GM23338 (cell line): ENCODE measurements around the gene AKAP13.

Source experiments
- EZH2 ChIP-seq: fragments of 200-600 bp; sonication (generic); IDR thresholded peaks from one replicate; pipeline ENCODE4 v1.8.0; 2017; ENCODE audit warnings: antibody characterized with exemption, mild to moderate bottlenecking, low read depth; ENCODE audit not compliant: unreplicated experiment
- REST ChIP-seq: IDR thresholded peaks from one replicate; pipeline ENCODE4 v1.6.1; 2018; ENCODE audit warnings: antibody characterized with exemption; ENCODE audit not compliant: unreplicated experiment
- TF ChIP-seq, protein P1 (sequence below), 2 experiments: fragments of 200-600 bp in 1 of 2; sonication (generic) in 1 of 2; conservative IDR thresholded peaks; 2 replicates each; pipeline versions ENCODE4 v1.5.1 to v1.6.1; 2016 to 2017; ENCODE audit warnings: antibody characterized with exemption in 2 of 2, low read depth in 2 of 2, mild to moderate bottlenecking in 2 of 2, moderate library complexity in 1 of 2

DNA sequence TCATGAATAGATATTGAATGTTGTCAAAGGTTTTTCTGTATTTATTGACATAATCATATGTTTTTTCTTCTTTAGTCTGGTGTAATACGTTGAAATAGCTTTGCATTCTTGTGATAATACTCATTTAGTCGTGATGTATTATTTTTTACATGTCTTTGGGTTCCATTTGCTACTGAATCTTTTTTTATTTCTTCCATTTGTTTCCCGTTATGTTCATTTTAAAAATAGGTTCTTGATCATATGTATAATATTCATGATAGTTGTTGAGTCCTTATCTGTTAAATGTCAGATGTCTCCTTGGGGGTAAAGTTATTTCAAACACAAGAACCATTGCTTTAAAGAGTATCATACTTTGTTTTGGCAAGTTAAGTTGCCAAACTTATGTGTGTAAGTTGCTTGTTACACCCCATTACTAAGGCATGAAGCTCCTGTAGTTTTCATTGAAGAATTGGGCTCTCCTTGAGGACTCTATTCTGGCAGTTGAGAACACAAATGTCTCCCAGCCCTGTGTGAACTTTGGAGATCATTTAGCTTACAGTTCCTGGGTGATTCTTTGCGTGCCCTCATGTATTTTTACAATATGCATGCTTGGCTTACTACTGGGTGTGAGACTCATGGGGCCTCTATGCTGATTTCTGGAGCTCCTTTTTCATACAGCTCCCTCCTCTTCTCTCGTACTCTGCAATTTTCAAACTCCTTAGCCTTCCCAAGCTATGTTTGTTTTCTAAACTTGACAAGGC lies 8.3 kb downstream of the AKAP13 start:
- TF ChIP-seq, protein P1, sequence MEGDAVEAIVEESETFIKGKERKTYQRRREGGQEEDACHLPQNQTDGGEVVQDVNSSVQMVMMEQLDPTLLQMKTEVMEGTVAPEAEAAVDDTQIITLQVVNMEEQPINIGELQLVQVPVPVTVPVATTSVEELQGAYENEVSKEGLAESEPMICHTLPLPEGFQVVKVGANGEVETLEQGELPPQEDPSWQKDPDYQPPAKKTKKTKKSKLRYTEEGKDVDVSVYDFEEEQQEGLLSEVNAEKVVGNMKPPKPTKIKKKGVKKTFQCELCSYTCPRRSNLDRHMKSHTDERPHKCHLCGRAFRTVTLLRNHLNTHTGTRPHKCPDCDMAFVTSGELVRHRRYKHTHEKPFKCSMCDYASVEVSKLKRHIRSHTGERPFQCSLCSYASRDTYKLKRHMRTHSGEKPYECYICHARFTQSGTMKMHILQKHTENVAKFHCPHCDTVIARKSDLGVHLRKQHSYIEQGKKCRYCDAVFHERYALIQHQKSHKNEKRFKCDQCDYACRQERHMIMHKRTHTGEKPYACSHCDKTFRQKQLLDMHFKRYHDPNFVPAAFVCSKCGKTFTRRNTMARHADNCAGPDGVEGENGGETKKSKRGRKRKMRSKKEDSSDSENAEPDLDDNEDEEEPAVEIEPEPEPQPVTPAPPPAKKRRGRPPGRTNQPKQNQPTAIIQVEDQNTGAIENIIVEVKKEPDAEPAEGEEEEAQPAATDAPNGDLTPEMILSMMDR (conservative IDR thresholded peaks at IDR 0.05; ENCODE audit: low read depth in 2 of 2) = no peak
- no peak for TF ChIP-seq EZH2
- TF ChIP-seq REST = no peak
